ENCODE measurements around the gene SPTBN1.

SPTBN1 gene

GRCh38 chr2:54513363-54513715 is 57.2 kb downstream of the SPTBN1 start:
- no peak for TF ChIP-seq TCF12 (IDR thresholded peaks at IDR 0.05; ENCODE audit: low read depth)
- no peak for TF ChIP-seq MAX (IDR thresholded peaks at IDR 0.05)
- no peak for TF ChIP-seq TEAD4 (IDR thresholded peaks at IDR 0.05)
- TF ChIP-seq, protein P1, sequence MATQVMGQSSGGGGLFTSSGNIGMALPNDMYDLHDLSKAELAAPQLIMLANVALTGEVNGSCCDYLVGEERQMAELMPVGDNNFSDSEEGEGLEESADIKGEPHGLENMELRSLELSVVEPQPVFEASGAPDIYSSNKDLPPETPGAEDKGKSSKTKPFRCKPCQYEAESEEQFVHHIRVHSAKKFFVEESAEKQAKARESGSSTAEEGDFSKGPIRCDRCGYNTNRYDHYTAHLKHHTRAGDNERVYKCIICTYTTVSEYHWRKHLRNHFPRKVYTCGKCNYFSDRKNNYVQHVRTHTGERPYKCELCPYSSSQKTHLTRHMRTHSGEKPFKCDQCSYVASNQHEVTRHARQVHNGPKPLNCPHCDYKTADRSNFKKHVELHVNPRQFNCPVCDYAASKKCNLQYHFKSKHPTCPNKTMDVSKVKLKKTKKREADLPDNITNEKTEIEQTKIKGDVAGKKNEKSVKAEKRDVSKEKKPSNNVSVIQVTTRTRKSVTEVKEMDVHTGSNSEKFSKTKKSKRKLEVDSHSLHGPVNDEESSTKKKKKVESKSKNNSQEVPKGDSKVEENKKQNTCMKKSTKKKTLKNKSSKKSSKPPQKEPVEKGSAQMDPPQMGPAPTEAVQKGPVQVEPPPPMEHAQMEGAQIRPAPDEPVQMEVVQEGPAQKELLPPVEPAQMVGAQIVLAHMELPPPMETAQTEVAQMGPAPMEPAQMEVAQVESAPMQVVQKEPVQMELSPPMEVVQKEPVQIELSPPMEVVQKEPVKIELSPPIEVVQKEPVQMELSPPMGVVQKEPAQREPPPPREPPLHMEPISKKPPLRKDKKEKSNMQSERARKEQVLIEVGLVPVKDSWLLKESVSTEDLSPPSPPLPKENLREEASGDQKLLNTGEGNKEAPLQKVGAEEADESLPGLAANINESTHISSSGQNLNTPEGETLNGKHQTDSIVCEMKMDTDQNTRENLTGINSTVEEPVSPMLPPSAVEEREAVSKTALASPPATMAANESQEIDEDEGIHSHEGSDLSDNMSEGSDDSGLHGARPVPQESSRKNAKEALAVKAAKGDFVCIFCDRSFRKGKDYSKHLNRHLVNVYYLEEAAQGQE (IDR thresholded peaks at IDR 0.05; ENCODE audit: low read depth) = no peak
- no peak for TF ChIP-seq USF1 (IDR thresholded peaks at IDR 0.05)
- TF ChIP-seq EP300 (IDR thresholded peaks at IDR 0.05; ENCODE audit: borderline replicate concordance) = no peak
- TF ChIP-seq NFIC (IDR thresholded peaks at IDR 0.05) = no peak
- no peak for TF ChIP-seq CREB1 (IDR thresholded peaks at IDR 0.05; ENCODE audit: low read depth)
- TF ChIP-seq ZBTB7A (IDR thresholded peaks at IDR 0.05; ENCODE audit: low read depth) = no peak
- TF ChIP-seq TAF1 (IDR thresholded peaks at IDR 0.05; ENCODE audit: low read depth) = no peak
- no peak for TF ChIP-seq CEBPB (IDR thresholded peaks at IDR 0.05)
- no peak for TF ChIP-seq EGR1 (IDR thresholded peaks at IDR 0.05)
- TF ChIP-seq RAD21 (IDR thresholded peaks at IDR 0.05; ENCODE audit: low read depth) = no peak
- no peak for TF ChIP-seq FOXM1 (IDR thresholded peaks at IDR 0.05; ENCODE audit: borderline replicate concordance, low read depth)
- no peak for TF ChIP-seq YY1 (IDR thresholded peaks at IDR 0.05; ENCODE audit: low read depth)

- no peak for TF ChIP-seq FOXM1 (IDR thresholded peaks at IDR 0.05; ENCODE audit: borderline replicate concordance, low read depth)
- TF ChIP-seq, protein P1 (IDR thresholded peaks at IDR 0.05; ENCODE audit: low read depth) = no peak
- no peak for TF ChIP-seq ZBTB7A (IDR thresholded peaks at IDR 0.05; ENCODE audit: low read depth)
- no peak for TF ChIP-seq CEBPB (IDR thresholded peaks at IDR 0.05)
- no peak for TF ChIP-seq RAD21 (IDR thresholded peaks at IDR 0.05; ENCODE audit: low read depth)
- no peak for TF ChIP-seq USF1 (IDR thresholded peaks at IDR 0.05)
- TF ChIP-seq CREB1 (IDR thresholded peaks at IDR 0.05; ENCODE audit: low read depth) = no peak
- no peak for TF ChIP-seq TEAD4 (IDR thresholded peaks at IDR 0.05)
- no peak for TF ChIP-seq EP300 (IDR thresholded peaks at IDR 0.05; ENCODE audit: borderline replicate concordance)
- no peak for TF ChIP-seq NFIC (IDR thresholded peaks at IDR 0.05)
- TF ChIP-seq MAX (IDR thresholded peaks at IDR 0.05) = no peak
- TF ChIP-seq YY1 (IDR thresholded peaks at IDR 0.05; ENCODE audit: low read depth) = no peak
- no peak for TF ChIP-seq EGR1 (IDR thresholded peaks at IDR 0.05)
- no peak for TF ChIP-seq TAF1 (IDR thresholded peaks at IDR 0.05; ENCODE audit: low read depth)
- no peak for TF ChIP-seq TCF12 (IDR thresholded peaks at IDR 0.05; ENCODE audit: low read depth)
Measured at GRCh38 chr2:54514822-54515569, 58.9 kb downstream of the SPTBN1 start.

- TF ChIP-seq RAD21 (IDR thresholded peaks at IDR 0.05; ENCODE audit: low read depth) = no peak
- TF ChIP-seq, protein P1 (IDR thresholded peaks at IDR 0.05; ENCODE audit: low read depth) = no peak
- TF ChIP-seq NFIC (IDR thresholded peaks at IDR 0.05) = no peak
- no peak for TF ChIP-seq FOXM1 (IDR thresholded peaks at IDR 0.05; ENCODE audit: borderline replicate concordance, low read depth)
- no peak for TF ChIP-seq TAF1 (IDR thresholded peaks at IDR 0.05; ENCODE audit: low read depth)
- TF ChIP-seq CEBPB (IDR thresholded peaks at IDR 0.05) = no peak
- TF ChIP-seq EGR1 (IDR thresholded peaks at IDR 0.05) = no peak
- no peak for TF ChIP-seq MAX (IDR thresholded peaks at IDR 0.05)
Measured at GRCh38 chr2:54516842-54517241, 60.7 kb downstream of the SPTBN1 start.

- TF ChIP-seq NFIC (IDR thresholded peaks at IDR 0.05) = no peak
Measured at GRCh38 chr2:54518430-54518829, 62.3 kb downstream of the SPTBN1 start.
